Measurements from ENCODE around the gene DPP4. TPM values are rescaled to one million over a fixed set of nuclear protein-coding genes. Genes with fewer than 3 reads are reported as not detected.

The DPP4 gene
- total RNA-seq, 1 experiment from 2014 or later: 23.3 TPM

- H3K27me3 ChIP-seq (ENCODE audit: low read length): no peaks in the 10 kb centered on the region
- intact Hi-C loops (cut with micrococcal nuclease): loop anchor here (1.0 kb wide), 2 partner anchors 15 to 506 kb away; no protein-coding TSS in a partner anchor
Observed at GRCh38 chr2:162092008-162092390, 18.0 kb upstream of the DPP4 start.

GRCh38 chr2:162091325-162092007 lies 17.5 kb upstream of the DPP4 start:
- ChIA-PET CTCF (interaction anchor here (0.9 kb wide), 2 partner anchors 24 to 27 kb away, joined by 3 read pairs; no protein-coding TSS in a partner anchor), POLR2A (ENCODE audit: unreplicated experiment) (interaction anchor here (0.6 kb wide), 1 partner anchor 80 kb away, joined by 5 read pairs; no protein-coding TSS in a partner anchor)
- H3K27ac ChIP-seq (ENCODE audit: low read length): peak overlapping the region; percentile 99
- H3K9me2 ChIP-seq (replicated peaks; ENCODE audit: low read length): no peaks in the 10 kb centered on the region
- peaks cover 27% of the 10 kb centered on the region for H3F3A ChIP-seq (ENCODE audit: low read length, unreplicated experiment)
- H3K79me2 ChIP-seq (ENCODE audit: low read length): no peaks in the 10 kb centered on the region
- DNase-seq (peak; percentile 92), ATAC-seq (peak; percentile 72)
- no peaks in the 10 kb centered on the region for H3K36me3 ChIP-seq (ENCODE audit: low read depth, low read length)
- peak overlapping the region; percentile 22; the same call in 1 of the 2 replicates for H3K4me3 ChIP-seq (ENCODE audit: low read length)
- H4K20me1 ChIP-seq (ENCODE audit: low read length): no peaks in the 10 kb centered on the region
- H3K4me1 ChIP-seq (ENCODE audit: insufficient read depth, low read length): peaks cover 65% of the 10 kb centered on the region
- intact Hi-C loops (cut with micrococcal nuclease): loop anchor here (1.0 kb wide), 5 partner anchors 16 to 505 kb away; partner anchors contain the start of gene DPP4
- no peak for TF ChIP-seq EZH2 (IDR thresholded peaks at IDR 0.05; ENCODE audit: low read length, unreplicated experiment)
- TF ChIP-seq EZH2phosphoT487 (IDR thresholded peaks at IDR 0.05; ENCODE audit: borderline replicate concordance, low read length): no peak
- peak; percentile 63 for TF ChIP-seq CTCF (conservative IDR thresholded peaks at IDR 0.05; ENCODE audit: low read depth, low read length)
- H3K4me2 ChIP-seq (ENCODE audit: low read length): peak overlapping the region; percentile 75
- peak overlapping the region; percentile 56 for H2AFZ ChIP-seq (ENCODE audit: low read length)
- BruUV-seq (replicated peaks): TSS peak; percentile 34
- H3K27me3 ChIP-seq (ENCODE audit: low read length): no peaks in the 10 kb centered on the region
- H3K9me3 ChIP-seq (ENCODE audit: low read length): no peaks in the 10 kb centered on the region
- H3K9ac ChIP-seq (ENCODE audit: low read length): peak overlapping the region; percentile 93

More at GRCh38 chr2:162092008-162092390, 18.0 kb upstream of the DPP4 start:
- ATAC-seq: peak; percentile 6
- Histone ChIP-seq H3F3A (ENCODE audit: low read length, unreplicated experiment) (peaks cover 27% of the 10 kb centered on the region), H3K4me3 (ENCODE audit: low read length) (peak overlapping the region; percentile 14; the same call in 1 of the 2 replicates), H3K27ac (ENCODE audit: low read length) (peak overlapping the region; percentile 99), H3K36me3 (ENCODE audit: low read depth, low read length) (no peaks in the 10 kb centered on the region), H3K9me2 (replicated peaks; ENCODE audit: low read length) (no peaks in the 10 kb centered on the region), H3K9me3 (ENCODE audit: low read length) (no peaks in the 10 kb centered on the region), H3K9ac (ENCODE audit: low read length) (peak overlapping the region; percentile 93), H3K4me2 (ENCODE audit: low read length) (peak overlapping the region; percentile 75), H2AFZ (ENCODE audit: low read length) (peak overlapping the region; percentile 52), H4K20me1 (ENCODE audit: low read length) (no peaks in the 10 kb centered on the region), H3K79me2 (ENCODE audit: low read length) (no peaks in the 10 kb centered on the region), H3K4me1 (ENCODE audit: insufficient read depth, low read length) (peaks cover 59% of the 10 kb centered on the region)
- TF ChIP-seq EZH2phosphoT487 (IDR thresholded peaks at IDR 0.05; ENCODE audit: borderline replicate concordance, low read length) (no peak), CTCF (conservative IDR thresholded peaks at IDR 0.05; ENCODE audit: low read depth, low read length) (no peak), EZH2 (IDR thresholded peaks at IDR 0.05; ENCODE audit: low read length, unreplicated experiment) (no peak)
- DNase-seq: peak; percentile 30
- ChIA-PET POLR2A (ENCODE audit: unreplicated experiment) (interaction anchor here (0.6 kb wide), 1 partner anchor 14 kb away, joined by 6 read pairs; no protein-coding TSS in a partner anchor), CTCF (interaction anchor here (0.6 kb wide), 1 partner anchor 483 kb away, joined by 3 read pairs; no protein-coding TSS in a partner anchor)
- BruUV-seq (replicated peaks): no TSS peak

- TF ChIP-seq EZH2phosphoT487 (IDR thresholded peaks at IDR 0.05; ENCODE audit: borderline replicate concordance, low read length) (no peak), EZH2 (IDR thresholded peaks at IDR 0.05; ENCODE audit: low read length, unreplicated experiment) (no peak), CTCF (conservative IDR thresholded peaks at IDR 0.05; ENCODE audit: low read depth, low read length) (no peak)
- Histone ChIP-seq H3K9ac (ENCODE audit: low read length) (peak overlapping the region; percentile 90), H2AFZ (ENCODE audit: low read length) (no peak overlapping the region), H4K20me1 (ENCODE audit: low read length) (no peaks in the 10 kb centered on the region), H3K79me2 (ENCODE audit: low read length) (no peaks in the 10 kb centered on the region), H3K27me3 (ENCODE audit: low read length) (no peaks in the 10 kb centered on the region), H3K9me3 (ENCODE audit: low read length) (no peaks in the 10 kb centered on the region), H3K4me3 (ENCODE audit: low read length) (no peak overlapping the region), H3K4me1 (ENCODE audit: insufficient read depth, low read length) (peaks cover 78% of the 10 kb centered on the region), H3K4me2 (ENCODE audit: low read length) (peak overlapping the region; percentile 21), H3K27ac (ENCODE audit: low read length) (peak overlapping the region; percentile 99), H3K36me3 (ENCODE audit: low read depth, low read length) (no peaks in the 10 kb centered on the region), H3K9me2 (replicated peaks; ENCODE audit: low read length) (no peaks in the 10 kb centered on the region), H3F3A (ENCODE audit: low read length, unreplicated experiment) (peaks cover 27% of the 10 kb centered on the region)
- CTCF ChIA-PET: no interaction called here
- DNase-seq (peak; percentile 72), ATAC-seq (no peak)
- no TSS peak for BruUV-seq (replicated peaks)
- intact Hi-C loops (cut with micrococcal nuclease): no loop called here
- POLR2A ChIA-PET (ENCODE audit: unreplicated experiment): no interaction called here
Observed at GRCh38 chr2:162090109-162090508, 16.1 kb upstream of the DPP4 start.

All from PC-3 (cell line).